ENCODE measurements around the gene PKP1.

Gene PKP1

DNA sequence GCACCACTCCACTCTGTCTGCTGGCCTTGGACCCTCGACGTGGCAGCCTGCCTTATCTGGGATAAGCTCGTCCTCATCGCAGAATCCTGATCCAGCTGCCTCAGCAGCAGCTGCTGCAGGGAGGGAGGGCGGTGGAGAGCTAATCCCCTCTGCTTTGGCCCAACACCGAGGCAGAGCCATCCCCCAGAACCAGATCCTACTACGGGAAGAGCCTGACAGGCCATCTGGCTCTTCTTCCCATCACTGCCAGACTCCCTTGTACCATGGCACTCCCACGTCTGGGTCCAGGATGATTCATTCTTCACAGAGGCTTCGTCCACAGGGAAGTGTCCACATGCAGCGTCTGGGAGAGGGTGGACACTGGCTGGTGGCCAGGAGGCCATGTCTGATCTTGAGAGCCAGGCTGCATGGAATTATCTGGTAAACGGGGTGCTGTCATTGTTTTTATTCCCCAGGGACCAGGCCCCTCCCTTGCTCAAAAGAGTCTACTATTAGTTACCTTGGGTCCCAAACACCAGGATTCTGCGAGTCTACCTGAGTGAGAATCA, 14.6 kb upstream of the PKP1 start:
- no peaks in the 10 kb centered on the region for H3K79me2 ChIP-seq (ENCODE audit: insufficient read depth, low read length)
- no peaks in the 10 kb centered on the region for H3K9me2 ChIP-seq (replicated peaks; ENCODE audit: insufficient read depth, low read length)
- H3K9me3 ChIP-seq (ENCODE audit: insufficient read depth, low read length) = no peaks in the 10 kb centered on the region
- no peak overlapping the region for H3K4me3 ChIP-seq (ENCODE audit: insufficient read depth, low read length, poor library complexity, severe bottlenecking)
- H3K9ac ChIP-seq (ENCODE audit: low read length) = no peak overlapping the region
- TF ChIP-seq, protein P1, sequence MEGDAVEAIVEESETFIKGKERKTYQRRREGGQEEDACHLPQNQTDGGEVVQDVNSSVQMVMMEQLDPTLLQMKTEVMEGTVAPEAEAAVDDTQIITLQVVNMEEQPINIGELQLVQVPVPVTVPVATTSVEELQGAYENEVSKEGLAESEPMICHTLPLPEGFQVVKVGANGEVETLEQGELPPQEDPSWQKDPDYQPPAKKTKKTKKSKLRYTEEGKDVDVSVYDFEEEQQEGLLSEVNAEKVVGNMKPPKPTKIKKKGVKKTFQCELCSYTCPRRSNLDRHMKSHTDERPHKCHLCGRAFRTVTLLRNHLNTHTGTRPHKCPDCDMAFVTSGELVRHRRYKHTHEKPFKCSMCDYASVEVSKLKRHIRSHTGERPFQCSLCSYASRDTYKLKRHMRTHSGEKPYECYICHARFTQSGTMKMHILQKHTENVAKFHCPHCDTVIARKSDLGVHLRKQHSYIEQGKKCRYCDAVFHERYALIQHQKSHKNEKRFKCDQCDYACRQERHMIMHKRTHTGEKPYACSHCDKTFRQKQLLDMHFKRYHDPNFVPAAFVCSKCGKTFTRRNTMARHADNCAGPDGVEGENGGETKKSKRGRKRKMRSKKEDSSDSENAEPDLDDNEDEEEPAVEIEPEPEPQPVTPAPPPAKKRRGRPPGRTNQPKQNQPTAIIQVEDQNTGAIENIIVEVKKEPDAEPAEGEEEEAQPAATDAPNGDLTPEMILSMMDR (IDR thresholded peaks at IDR 0.05; ENCODE audit: insufficient read depth, low read length, poor library complexity, severe bottlenecking) = no peak
- TF ChIP-seq EZH2phosphoT487 (conservative IDR thresholded peaks at IDR 0.05; ENCODE audit: low read length) = no peak
- no peak overlapping the region for H3K4me2 ChIP-seq (ENCODE audit: low read depth, low read length, poor library complexity, severe bottlenecking)
- H3K36me3 ChIP-seq (ENCODE audit: low read length) = no peaks in the 10 kb centered on the region
- H4K20me1 ChIP-seq (ENCODE audit: low read depth, low read length) = no peaks in the 10 kb centered on the region
- no peak overlapping the region for H2AFZ ChIP-seq (ENCODE audit: low read depth, low read length, severe bottlenecking)
- no peak overlapping the region for H3K27ac ChIP-seq (ENCODE audit: low read depth, low read length)
- no peaks in the 10 kb centered on the region; the same call in 1 of the 2 replicates for H3K27me3 ChIP-seq (ENCODE audit: low read length)
- H3F3A ChIP-seq (ENCODE audit: insufficient read depth) = no peaks in the 10 kb centered on the region

DNA sequence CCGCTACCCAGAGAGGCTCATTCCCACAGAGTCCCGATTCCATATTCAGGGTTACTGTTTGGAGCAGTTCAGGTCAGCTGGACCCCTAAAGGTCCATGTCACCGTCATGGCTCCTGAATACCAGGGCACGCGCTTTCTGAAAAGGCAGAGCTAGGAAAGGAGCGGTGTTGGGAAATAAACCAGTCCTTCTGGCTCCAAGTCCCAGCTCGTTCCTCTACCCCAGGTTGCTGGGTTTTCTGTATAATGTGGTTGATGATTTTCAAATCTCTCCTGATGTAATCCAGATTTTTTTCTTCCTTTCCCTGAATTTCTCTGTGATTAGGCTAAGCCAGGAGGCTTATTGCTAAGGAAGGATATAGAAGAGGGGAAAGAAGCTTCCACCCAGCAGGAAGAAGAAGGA, 14.0 kb upstream of the PKP1 start:
- no peak overlapping the region for H3K27ac ChIP-seq (ENCODE audit: low read depth, low read length)

DNA sequence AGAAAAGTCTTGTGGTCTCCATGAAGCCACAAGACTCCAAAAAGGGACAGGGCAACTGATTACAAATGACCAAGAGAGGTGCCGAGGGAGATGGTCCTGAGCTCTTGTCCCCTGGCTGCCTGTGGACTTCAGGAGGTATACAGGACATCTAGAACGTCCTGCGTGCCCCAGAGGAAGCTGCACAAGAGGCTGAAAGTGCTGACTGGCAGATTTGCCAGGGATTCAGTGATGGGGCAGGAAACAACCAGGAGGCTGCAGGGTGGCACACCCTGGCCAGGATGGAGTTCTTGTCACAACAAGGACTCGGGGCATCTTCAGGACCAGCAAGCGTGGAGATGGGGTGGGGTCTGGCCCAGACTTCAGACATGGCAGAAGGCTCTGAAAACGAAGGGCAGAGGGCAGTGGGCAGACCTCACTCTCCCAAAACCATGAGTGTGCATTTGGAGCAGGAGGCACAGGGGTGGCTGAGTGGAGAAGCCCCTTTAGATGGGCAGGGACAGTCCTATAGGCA, 13.4 kb upstream of the PKP1 start:
- H2AFZ ChIP-seq (ENCODE audit: low read depth, low read length, severe bottlenecking) = no peak overlapping the region
- H4K20me1 ChIP-seq (ENCODE audit: low read depth, low read length) = no peaks in the 10 kb centered on the region
- H3K79me2 ChIP-seq (ENCODE audit: insufficient read depth, low read length) = no peaks in the 10 kb centered on the region
- H3K36me3 ChIP-seq (ENCODE audit: low read length) = no peaks in the 10 kb centered on the region
- H3K27me3 ChIP-seq (ENCODE audit: low read length) = no peaks in the 10 kb centered on the region; the same call in 1 of the 2 replicates
- no peak overlapping the region for H3K4me2 ChIP-seq (ENCODE audit: low read depth, low read length, poor library complexity, severe bottlenecking)
- no peaks in the 10 kb centered on the region for H3F3A ChIP-seq (ENCODE audit: insufficient read depth)
- no peak overlapping the region for H3K9ac ChIP-seq (ENCODE audit: low read length)
- no peaks in the 10 kb centered on the region for H3K9me3 ChIP-seq (ENCODE audit: insufficient read depth, low read length)
- H3K27ac ChIP-seq (ENCODE audit: low read depth, low read length) = no peak overlapping the region
- TF ChIP-seq, protein P1 (IDR thresholded peaks at IDR 0.05; ENCODE audit: insufficient read depth, low read length, poor library complexity, severe bottlenecking) = no peak
- TF ChIP-seq EZH2phosphoT487 (conservative IDR thresholded peaks at IDR 0.05; ENCODE audit: low read length) = no peak
- H3K4me3 ChIP-seq (ENCODE audit: insufficient read depth, low read length, poor library complexity, severe bottlenecking) = no peak overlapping the region
- no peaks in the 10 kb centered on the region for H3K9me2 ChIP-seq (replicated peaks; ENCODE audit: insufficient read depth, low read length)

More for the DNA sequence above, 14.0 kb upstream of the PKP1 start:
- Histone ChIP-seq H3K9ac (ENCODE audit: low read length) (no peak overlapping the region), H4K20me1 (ENCODE audit: low read depth, low read length) (no peaks in the 10 kb centered on the region), H3K4me2 (ENCODE audit: low read depth, low read length, poor library complexity, severe bottlenecking) (no peak overlapping the region), H3F3A (ENCODE audit: insufficient read depth) (no peaks in the 10 kb centered on the region), H3K27me3 (ENCODE audit: low read length) (no peaks in the 10 kb centered on the region; the same call in 1 of the 2 replicates), H3K9me2 (replicated peaks; ENCODE audit: insufficient read depth, low read length) (no peaks in the 10 kb centered on the region), H3K9me3 (ENCODE audit: insufficient read depth, low read length) (no peaks in the 10 kb centered on the region), H3K36me3 (ENCODE audit: low read length) (no peaks in the 10 kb centered on the region), H3K79me2 (ENCODE audit: insufficient read depth, low read length) (no peaks in the 10 kb centered on the region), H2AFZ (ENCODE audit: low read depth, low read length, severe bottlenecking) (no peak overlapping the region), H3K4me3 (ENCODE audit: insufficient read depth, low read length, poor library complexity, severe bottlenecking) (no peak overlapping the region)
- TF ChIP-seq EZH2phosphoT487 (conservative IDR thresholded peaks at IDR 0.05; ENCODE audit: low read length) = no peak
- TF ChIP-seq, protein P1 (IDR thresholded peaks at IDR 0.05; ENCODE audit: insufficient read depth, low read length, poor library complexity, severe bottlenecking) = no peak
